Aorta (tissue), 5 donors: ENCODE results near the gene LARGE1. TPM values are rescaled to one million over a fixed set of nuclear protein-coding genes. Genes with fewer than 3 reads are reported as not detected.

Experiments used
- ATAC-seq: fragments of 200-7000 bp; cut with Tn5 transposase; one replicate; pipeline ENCODE4 v1.9.1; 2022; ENCODE audit warnings: moderate library complexity; ENCODE audit not compliant: low FRiP score
- DNase-seq, 2 donors: peaks; one replicate each; pipeline ENCODE4 v3.0.0-alpha.2; 2020
- H3K27ac ChIP-seq, 2 donors: one replicate each; pipeline ENCODE4 v1.5.1; 2013; ENCODE audit warnings: low read length in 2 of 2, mild to moderate bottlenecking in 2 of 2, moderate library complexity in 2 of 2, control low read depth in 1 of 2, inconsistent platforms in 1 of 2, low read depth in 1 of 2
- H3K27me3 ChIP-seq, 2 donors: one replicate each; pipeline ENCODE4 v1.6.1; 2013; ENCODE audit warnings: control low read depth in 1 of 2, low read length in 1 of 2, mild to moderate bottlenecking in 1 of 2, moderate library complexity in 1 of 2; ENCODE audit not compliant: insufficient read depth in 2 of 2, control insufficient read depth in 1 of 2
- H3K36me3 ChIP-seq, 2 donors: one replicate each; pipeline ENCODE4 v1.6.1; 2013; ENCODE audit warnings: control low read depth in 1 of 2, low read length in 1 of 2, mild to moderate bottlenecking in 1 of 2; ENCODE audit not compliant: insufficient read depth in 2 of 2, control insufficient read depth in 1 of 2
- H3K4me1 ChIP-seq, 2 donors: one replicate each; pipeline ENCODE4 v1.6.1; 2013; ENCODE audit warnings: low read length in 2 of 2, control low read depth in 1 of 2, mild to moderate bottlenecking in 1 of 2, moderate library complexity in 1 of 2; ENCODE audit not compliant: insufficient read depth in 2 of 2, control insufficient read depth in 1 of 2
- H3K4me3 ChIP-seq, 2 donors: one replicate each; pipeline ENCODE4 v1.5.1; 2013; ENCODE audit warnings: low read length in 2 of 2, control low read depth in 1 of 2, mild to moderate bottlenecking in 1 of 2
- H3K9me3 ChIP-seq: one replicate; pipeline ENCODE4 v1.6.1; 2013; ENCODE audit warnings: mild to moderate bottlenecking, low read length; ENCODE audit not compliant: control insufficient read depth
- WGBS, 2 donors: extraction: QIAGEN DNeasy Blood & Tissue Kit; methylation state at CpG; one replicate each; pipeline ENCODE4 v1.1.7; 2013; 5-methylcytosine and 5-hydroxymethylcytosine counted together
- intact Hi-C, 2 donors: fragments of 100-400 bp; cut with DNase I; formaldehyde crosslinking; loops; one replicate each; pipeline versions ENCODE4 v1.14.2 to v1.15.0; 2022
- microRNA-seq, 2 donors: library from miRNA; unstranded; fragments of <30 nt; microRNA quantifications; one replicate each; pipeline ENCODE4 v1.2.0, GENCODE V29; 2020
- polyA plus RNA-seq, 2 donors: library from polyadenylated mRNA; stranded (reverse); fragments of 200-250 nt; gene quantifications; one replicate each; pipeline ENCODE4 v1.2.3, GENCODE V29; 2013
- total RNA-seq, 2 donors: library from RNA; stranded (reverse); fragmentation: NEBNext Ultra II Directional; extraction: Animal tissue kit (Norgen Biotek cat#: 25700); gene quantifications; one replicate each; pipeline ENCODE4 v1.2.1, GENCODE V29; 2021
- donor health status: healthy with polysubstance abuse.
- donor health status: Bipolar disorder and iron deficiency.
- donor health status: DM: no; HTN: no; CAD: no.
- donor health status: DM: no; HTN: no; CAD: no.
- donor health status: DM: yes; HTN: yes; CAD: no.

LARGE1 gene
- total and polyA plus RNA-seq, 4 donors: 2.6 to 52.5 (median 24.0) TPM

- intact Hi-C loops: no loop called here
- 6 to 8% methylated on average over 2 of the region's 2 CpGs for WGBS, 2 donors
Observed at GRCh38 chr22:33248948-33249347, 671.3 kb downstream of the LARGE1 start.

GRCh38 chr22:33247758-33248157 lies 672.5 kb downstream of the LARGE1 start:
- ATAC-seq: no peak
- WGBS, 2 donors: 13 to 14% methylated on average over 2 of the region's 2 CpGs
- Histone ChIP-seq H3K9me3 (peaks cover under 1% of the 10 kb centered on the region), H3K27me3 (no peaks in the 10 kb centered on the region), H3K4me3 (no peak overlapping the region), H3K36me3 (no peaks in the 10 kb centered on the region), H3K27ac (no peak overlapping the region), H3K4me1 (no peaks in the 10 kb centered on the region)
- intact Hi-C loops: no loop called here
- no peak for DNase-seq

More at GRCh38 chr22:33248948-33249347, 671.3 kb downstream of the LARGE1 start:
- H3K27ac ChIP-seq: no peak overlapping the region
- ATAC-seq (no peak), DNase-seq (no peak)
- H3K4me1 ChIP-seq: no peaks in the 10 kb centered on the region
- no peaks in the 10 kb centered on the region for H3K36me3 ChIP-seq
- no peaks in the 10 kb centered on the region for H3K27me3 ChIP-seq
- H3K9me3 ChIP-seq: no peaks in the 10 kb centered on the region
- H3K4me3 ChIP-seq: no peak overlapping the region

GRCh38 chr22:33242078-33242477 lies 678.2 kb downstream of the LARGE1 start:
- Histone ChIP-seq H3K4me3 (no peak overlapping the region), H3K36me3 (no peaks in the 10 kb centered on the region), H3K4me1 (no peaks in the 10 kb centered on the region), H3K27ac (no peak overlapping the region), H3K9me3 (peaks cover 2% of the 10 kb centered on the region), H3K27me3 (no peaks in the 10 kb centered on the region)
- ATAC-seq (no peak), DNase-seq (no peak)
- intact Hi-C loops: no loop called here

- Histone ChIP-seq H3K9me3 (peaks cover 2% of the 10 kb centered on the region), H3K27ac (no peak overlapping the region), H3K27me3 (no peaks in the 10 kb centered on the region), H3K36me3 (no peaks in the 10 kb centered on the region), H3K4me3 (no peak overlapping the region), H3K4me1 (no peaks in the 10 kb centered on the region)
- ATAC-seq (no peak), DNase-seq (no peak)
- 64 to 71% methylated on average over 3 of the region's 3 CpGs for WGBS, 2 donors
- intact Hi-C loops: no loop called here
Observed at GRCh38 chr22:33240888-33241475, 679.3 kb downstream of the LARGE1 start.

GRCh38 chr22:33232071-33232470 lies 688.2 kb downstream of the LARGE1 start:
- H3K4me1 ChIP-seq: no peaks in the 10 kb centered on the region
- WGBS, 2 donors: 57 to 62% methylated on average over 5 of the region's 5 CpGs
- H3K4me3 ChIP-seq: no peak overlapping the region
- DNase-seq (no peak), ATAC-seq (no peak)
- H3K36me3 ChIP-seq: no peaks in the 10 kb centered on the region
- no peak overlapping the region for H3K27ac ChIP-seq
- H3K9me3 ChIP-seq: peaks cover 1% of the 10 kb centered on the region
- H3K27me3 ChIP-seq: no peaks in the 10 kb centered on the region
- intact Hi-C loops: no loop called here

GRCh38 chr22:33227791-33228190 lies 692.5 kb downstream of the LARGE1 start:
- intact Hi-C loops: no loop called here
- Histone ChIP-seq H3K4me1 (no peaks in the 10 kb centered on the region), H3K9me3 (peaks cover 9% of the 10 kb centered on the region), H3K27me3 (no peaks in the 10 kb centered on the region), H3K4me3 (no peak overlapping the region), H3K27ac (no peak overlapping the region), H3K36me3 (no peaks in the 10 kb centered on the region)
- no peak for ATAC-seq
- no peak for DNase-seq

- peaks cover 9% of the 10 kb centered on the region for H3K9me3 ChIP-seq
- H3K27ac ChIP-seq: no peak overlapping the region
- WGBS, 2 donors: 85% methylated on average over 4 of the region's 4 CpGs
- no peak for DNase-seq
- H3K4me1 ChIP-seq: no peaks in the 10 kb centered on the region
- intact Hi-C loops: no loop called here
- ATAC-seq: no peak
- no peaks in the 10 kb centered on the region for H3K27me3 ChIP-seq
- H3K36me3 ChIP-seq: no peaks in the 10 kb centered on the region
- H3K4me3 ChIP-seq: no peak overlapping the region
Observed at GRCh38 chr22:33224841-33225240, 695.4 kb downstream of the LARGE1 start.

Small RNA genes lying within 50 kb of the gene (microRNA-seq; reads per million reads assigned to microRNA genes)
- gene MIR4764: 0 reads per million in 2 donors
